HG03439 (cell line): ENCODE data around the gene PRDM16.

Source experiments
- ATAC-seq: cut with Tn5 transposase; IDR thresholded peaks from one replicate; pipeline ENCODE4 v1.9.1; 2021; ENCODE audit warnings: mild to moderate bottlenecking, moderate library complexity; ENCODE audit not compliant: unreplicated experiment

PRDM16 gene

DNA sequence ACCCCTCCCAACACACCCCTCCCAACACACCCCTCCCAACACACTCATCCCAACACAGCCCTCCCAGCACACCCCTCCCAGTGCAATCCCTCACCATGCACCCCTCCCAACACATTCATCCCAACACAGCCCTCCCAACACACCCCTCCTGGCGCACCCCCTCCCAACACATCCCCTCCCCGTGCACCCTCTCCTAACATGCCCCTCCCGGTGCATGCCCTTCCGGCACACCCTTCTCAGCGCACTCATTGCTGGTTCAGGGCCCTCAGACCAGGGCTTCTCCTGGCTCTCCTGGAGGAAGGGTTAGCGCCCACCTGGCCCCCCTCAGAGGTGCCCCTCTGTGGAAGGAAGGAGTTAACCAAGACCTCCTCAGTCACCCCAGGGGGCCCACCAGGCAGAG is 310.9 kb downstream of the PRDM16 start:
- no peak for ATAC-seq

DNA sequence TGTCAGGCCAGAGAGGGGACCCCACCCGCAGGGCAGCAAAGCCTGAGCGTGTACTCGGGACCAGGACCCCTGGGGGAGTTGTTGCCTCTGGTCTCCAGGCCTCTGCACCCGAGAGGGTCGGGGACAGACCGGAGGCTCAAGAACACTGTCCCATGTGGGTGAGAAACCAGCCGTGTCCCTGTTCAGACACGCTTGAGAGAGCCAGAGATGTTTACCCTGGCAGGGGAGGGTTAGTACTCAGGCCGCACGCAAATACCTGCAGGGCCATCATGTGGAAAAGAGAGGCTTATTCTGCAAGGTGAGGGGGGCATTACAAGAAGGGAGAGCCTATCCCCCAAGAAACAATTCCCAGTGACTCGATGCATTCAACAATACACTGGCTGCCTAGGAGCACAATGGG is 311.5 kb downstream of the PRDM16 start:
- ATAC-seq, result no peak

DNA sequence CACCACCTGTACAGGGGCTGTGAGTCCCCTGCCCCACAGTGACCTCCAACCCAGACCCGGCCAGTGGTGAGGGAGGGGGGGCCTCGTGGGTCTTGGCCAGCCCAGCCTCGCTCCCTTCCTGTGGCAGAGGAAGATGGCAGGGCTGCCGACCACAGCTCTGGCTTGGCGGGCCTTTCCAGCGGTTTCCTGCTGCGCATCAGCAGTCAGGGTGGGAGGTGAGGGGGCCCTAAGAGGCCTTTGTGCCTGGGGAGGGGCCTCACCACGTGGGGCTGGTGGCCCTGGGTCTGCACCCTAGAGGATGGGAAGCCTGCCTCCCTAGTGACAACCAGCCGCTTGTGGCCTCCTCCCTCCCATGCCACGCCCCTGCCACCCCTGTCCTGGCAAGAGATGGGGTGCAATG is 312.9 kb downstream of the PRDM16 start:
- no peak for ATAC-seq

DNA sequence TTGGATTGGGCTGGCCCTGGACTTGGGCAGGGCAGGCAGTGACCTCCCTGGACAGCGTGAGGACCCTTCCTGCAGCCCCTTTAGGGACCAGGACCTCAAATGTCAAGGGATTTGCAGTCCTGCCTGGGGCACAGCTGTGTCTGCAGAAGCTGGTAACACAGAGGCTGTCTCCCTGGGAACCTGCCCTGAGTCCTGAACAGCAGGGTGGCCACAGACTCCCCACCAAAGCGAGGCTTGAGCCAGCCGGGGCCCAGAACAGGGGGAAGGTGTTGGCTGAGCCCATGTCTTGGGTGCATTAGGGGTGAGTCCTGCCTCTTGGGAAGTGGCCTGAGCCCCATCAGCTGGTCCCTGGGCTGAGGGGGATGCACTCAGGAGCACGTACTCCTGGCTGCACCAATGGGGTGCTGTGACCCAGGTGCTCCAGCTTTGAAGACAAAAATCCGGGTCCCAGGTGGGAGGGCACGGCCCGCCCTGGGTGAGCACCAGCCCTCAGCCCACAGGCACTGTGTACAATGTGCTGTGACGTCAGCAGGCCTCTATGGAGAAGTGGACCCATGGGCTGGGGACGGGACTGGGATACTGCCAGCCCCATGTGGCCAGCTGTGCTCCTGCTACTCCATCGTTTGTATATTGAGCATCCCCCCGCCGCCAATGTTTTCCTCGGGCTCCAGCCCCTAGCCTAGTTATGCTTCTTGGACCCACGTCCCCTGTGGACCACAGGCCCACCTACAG is 313.5 kb downstream of the PRDM16 start:
- ATAC-seq, result no peak

DNA sequence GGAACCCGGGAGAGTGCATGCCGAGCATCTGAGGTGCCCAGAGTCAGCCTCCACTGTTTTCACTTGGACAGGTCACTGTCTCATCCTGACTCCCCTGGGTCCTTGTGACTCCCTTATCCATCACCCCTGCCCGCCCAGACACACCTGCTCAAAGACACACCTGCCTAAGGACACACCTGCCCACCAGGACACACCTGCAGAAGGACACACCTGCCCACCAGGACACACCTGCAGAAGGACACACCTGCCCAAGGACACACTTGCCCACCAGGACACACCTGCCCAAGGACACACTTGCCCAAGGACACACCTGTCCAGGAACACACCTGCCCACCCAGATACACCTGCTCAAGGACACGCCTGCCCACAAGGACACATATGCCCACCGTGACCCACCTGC is 314.7 kb downstream of the PRDM16 start:
- ATAC-seq, result no peak

DNA sequence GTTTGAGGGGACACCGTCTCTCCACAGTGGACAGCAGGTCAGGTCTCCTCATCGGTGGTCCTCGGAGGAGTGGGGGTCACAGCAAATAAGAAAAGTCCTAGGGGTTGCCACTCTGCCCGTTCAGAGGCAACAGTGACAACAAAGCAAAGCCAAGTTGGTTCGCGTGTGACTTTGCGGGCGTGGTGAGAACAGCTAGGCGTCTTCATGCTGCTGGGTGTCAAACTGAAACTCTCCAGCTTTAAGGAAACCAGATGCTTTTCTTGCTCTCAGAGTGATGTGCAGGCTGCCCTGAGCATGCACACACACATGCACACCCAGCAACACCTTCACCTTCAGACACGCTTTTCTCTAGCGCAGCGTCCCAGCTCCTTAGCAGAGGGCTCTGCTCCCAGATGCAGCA is 315.4 kb downstream of the PRDM16 start:
- ATAC-seq, result no peak

DNA sequence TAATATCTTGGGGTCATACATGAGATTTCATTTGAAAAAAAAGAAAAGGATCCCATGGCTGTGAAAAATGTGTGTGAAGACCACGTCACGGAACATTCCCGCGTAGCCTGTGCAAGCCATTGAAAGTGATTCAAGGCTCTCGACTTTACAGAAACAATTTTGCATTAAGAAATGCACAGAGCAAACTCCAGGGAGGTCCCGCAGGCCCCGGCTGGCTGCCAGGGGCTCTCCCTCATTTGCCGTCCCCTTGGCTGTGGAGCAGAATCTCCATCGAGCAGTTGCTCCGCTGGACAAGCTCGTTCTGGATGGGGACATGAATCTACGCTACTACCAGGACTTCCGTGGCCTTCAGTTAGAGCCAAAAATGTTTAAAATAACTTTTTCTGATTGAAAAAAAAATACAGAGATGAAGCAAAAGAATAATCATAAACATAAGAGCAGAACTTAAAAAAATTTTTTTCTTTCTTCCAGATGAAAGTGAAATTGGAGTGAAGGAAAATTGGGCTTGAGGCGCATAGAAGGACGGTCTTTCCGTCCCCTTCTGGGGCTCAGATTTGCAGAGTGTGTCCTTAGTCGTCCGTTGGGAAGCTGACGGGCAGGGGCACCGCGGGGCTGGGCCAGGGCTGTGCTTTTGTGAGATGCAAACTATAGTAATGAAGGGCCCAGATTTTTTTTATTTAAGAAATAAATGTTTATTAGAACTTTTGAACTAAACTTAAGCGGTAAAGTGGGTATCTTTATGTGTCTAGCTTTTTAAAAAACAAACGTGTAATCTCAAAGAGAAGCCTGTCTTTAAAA is 317.4 kb downstream of the PRDM16 start:
- ATAC-seq, result no peak

DNA sequence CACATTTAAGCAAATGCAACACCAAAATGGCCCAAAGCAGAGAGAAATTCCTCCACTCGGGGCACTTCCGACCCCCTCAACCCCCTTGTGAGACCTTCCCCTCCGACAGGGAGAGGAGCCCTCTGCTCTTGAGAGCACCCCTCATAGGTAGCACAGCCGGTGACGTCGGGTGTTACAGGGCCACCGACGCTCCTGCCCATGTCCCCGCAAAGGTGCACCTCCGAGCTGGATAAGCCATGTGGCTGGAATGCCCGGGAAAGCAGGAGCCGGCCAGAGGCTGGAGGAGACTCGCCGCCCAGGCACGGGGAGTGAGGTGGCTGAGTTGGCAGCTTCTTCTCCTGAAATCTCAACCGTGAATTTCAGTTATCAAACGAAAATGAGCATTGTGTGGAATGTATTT is 318.4 kb downstream of the PRDM16 start:
- ATAC-seq, result no peak

DNA sequence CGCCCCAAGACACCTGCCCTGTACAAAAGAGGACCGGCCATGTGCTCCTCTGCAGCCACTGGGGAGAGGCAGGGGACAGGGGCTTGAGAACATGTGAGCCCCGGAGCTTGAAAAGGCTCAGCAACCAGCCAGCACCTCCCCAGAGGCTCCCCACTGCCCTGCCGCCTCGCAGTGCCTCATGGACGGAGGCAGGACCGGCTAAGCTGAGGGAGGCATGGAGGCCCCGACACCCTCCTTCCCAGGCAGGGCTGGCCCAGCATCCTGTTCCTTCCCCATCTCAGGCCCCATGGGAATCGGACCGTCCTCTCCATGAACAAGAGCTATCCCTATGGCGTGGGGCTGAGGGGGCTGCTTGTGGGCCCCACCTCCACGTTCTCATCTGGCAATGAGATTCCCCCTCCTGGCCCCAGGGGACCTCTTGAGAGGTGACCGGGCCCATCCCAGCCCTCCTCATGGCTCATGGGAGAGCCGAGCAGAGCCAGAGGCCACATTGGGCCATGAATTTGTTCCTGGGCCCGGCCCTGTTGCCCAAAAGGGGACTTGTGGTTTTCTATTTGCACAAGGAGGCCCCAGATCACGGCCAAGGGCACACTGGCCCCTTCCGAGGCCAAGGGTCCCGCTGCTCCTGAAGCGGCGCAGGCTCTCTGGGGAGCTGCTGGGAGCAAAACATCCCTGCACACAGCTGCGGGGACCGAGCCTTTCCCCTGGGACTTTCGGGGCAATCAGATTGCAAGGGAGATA is 320.3 kb downstream of the PRDM16 start:
- ATAC-seq, result no peak

DNA sequence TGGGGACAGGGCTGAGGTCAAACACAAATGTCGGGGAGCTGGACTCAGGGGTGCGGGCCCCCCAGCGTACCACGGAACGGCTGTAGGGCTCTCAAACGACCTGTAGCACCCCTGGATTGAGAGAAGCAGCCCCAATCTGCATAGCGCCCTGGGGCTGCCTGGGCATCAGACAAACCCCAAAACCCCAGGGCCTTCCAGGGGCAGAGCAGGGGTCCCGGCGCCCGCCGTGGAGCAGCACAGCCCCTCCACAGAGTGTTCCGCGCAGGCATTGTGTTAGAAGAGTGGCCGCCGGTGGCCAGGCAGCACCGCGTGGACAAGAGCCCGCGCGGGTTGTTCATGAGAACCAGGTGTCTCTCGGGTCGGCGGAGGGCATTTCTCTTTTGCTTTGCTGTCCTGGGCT is 321.3 kb downstream of the PRDM16 start:
- ATAC-seq, result no peak

DNA sequence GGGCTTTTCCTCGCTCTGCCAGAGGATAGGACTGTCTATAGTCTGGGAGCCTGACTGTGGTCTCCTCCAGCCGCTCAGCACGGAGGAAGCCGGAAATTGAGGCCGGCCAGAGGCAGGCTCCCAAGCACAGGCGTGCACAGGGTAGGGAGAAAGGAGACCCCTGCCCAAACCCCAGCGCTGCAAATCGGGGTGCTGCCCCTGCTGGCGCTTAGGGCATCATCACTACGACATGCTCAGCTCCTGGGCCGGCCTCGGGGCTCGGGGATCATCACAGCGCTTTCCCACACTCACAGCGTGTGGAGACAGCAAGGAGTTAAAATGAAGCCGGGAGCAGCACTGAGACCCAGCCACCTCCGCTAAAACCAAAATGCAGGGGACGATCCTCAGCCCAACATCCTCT is 322.7 kb downstream of the PRDM16 start:
- no peak for ATAC-seq

DNA sequence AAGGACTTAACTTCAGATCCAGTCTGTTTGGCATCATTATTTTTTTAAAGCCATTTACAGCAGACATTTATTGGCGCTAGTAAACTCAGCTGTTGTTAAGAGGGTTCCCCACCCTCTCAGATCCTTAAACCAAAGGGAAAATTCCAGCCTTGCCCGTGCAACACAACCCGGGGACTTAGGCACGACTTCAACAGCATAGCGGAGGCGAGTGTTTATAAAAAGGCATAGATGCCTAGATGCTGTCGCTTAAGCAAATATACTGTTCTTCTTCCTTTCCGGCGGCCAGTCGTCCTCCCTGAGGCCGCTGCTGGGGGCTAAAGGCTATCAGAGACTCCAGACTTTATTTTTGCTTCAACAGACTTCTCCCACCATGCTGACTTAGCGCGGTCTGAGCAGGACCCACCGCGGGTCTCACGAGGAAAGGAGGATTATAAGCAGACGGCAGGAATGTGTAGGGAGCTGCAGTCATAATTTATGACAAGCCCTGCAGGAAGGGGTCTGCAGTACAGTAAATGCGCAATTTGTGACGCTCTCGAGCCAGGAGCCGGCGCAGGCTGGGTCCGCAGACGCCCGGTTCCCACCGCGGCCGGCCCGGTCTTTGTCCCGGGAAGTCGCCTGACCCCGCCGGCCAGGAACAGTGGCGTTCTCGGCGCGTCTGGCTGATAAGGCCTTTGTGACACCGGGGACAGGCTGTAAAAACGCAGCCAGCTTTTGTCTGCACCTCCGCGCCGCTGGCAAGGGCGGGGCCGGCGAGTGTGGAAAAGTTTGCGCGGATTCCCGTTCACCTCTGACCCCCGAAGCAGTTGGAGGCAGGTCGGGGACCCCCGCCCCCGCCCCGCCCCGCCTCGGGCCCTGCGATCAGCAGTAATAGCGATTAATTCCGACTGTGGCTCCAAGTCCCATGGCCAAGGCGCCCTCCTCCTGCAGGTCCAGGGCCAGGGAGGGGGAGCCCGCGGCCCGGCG is 324.3 kb downstream of the PRDM16 start:
- no peak for ATAC-seq

DNA sequence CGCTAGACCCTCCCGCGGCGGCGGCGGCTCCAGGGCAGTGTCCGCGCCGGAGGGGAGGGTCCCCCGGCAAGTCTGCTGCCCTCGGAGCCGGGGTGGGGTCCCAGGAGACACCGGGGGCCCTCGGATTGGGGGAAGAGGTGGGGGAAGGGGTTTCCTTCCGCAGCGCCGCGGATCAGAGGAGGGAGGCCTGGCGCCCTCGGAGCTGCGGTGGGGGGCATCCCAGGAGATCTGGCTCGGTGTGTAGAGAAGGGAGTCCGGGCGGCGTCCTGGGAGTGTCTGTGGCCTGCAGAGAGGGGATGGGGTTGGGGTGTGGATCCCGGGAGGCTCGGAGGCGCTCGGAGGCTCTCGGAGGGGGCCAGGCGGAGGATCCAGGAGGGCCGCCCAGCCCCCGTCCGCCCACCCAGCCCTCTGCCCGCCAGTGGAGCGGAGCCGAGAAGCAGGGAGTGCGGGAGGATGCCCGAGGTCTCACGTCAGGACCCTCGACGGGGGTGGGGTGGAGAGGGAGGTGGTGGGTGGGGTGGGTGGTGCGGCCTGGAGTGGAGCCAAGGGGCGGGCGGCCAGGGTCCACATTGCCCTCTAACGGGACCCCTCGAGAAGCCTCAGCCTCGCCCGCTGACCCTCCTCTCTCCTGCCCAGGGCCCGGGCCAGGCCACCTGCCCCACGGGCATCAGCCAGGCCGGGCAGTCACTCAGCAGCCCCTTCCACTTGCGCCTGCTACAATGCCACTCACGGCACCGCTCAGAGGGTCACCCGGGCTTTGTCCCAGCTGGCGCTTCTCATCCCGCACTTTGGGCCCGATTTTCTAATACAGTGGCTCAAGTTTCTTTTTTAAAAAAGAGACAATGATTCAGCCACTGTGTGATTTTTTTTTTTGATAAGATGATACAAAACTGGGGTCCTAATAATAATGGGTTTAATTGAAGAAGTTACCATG is 325.3 kb downstream of the PRDM16 start:
- no peak for ATAC-seq

DNA sequence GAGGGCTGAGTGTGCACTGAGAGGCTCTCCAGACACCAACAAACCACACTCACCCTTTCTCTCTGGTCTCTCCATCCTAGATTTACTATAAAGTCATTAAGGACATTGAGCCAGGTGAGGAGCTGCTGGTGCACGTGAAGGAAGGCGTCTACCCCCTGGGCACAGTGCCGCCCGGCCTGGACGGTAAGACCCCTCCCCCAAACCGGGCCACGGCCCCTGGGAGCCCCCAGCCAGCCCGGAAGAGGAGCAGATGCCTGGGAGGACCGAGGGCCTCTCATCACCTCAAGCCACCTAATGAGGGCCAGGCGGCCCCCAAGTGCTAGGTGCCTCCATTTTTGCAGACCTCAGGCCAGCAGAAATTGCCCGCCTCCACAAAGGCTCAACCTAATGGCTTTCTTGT is 327.4 kb downstream of the PRDM16 start:
- ATAC-seq, result no peak

DNA sequence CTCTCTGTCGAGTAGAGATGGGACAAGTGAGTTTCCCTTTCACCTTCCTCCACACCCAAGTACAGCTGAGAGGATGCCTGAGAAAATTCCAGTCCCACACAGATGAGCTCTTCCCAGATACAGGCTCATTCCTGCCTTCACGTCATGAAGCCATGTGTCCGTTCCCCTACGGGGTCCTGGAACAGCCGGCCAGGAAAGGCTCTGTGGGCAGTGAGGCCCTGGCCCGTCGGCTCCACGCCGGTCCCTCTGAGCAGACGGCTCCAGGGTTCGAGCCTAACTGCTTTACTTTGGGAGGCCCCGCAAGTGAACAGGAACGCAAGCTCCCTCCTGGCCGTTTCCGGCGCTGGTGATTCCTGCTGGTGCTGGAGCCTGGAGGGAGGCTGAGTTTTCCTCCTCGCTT is 328.3 kb downstream of the PRDM16 start:
- ATAC-seq, result no peak

DNA sequence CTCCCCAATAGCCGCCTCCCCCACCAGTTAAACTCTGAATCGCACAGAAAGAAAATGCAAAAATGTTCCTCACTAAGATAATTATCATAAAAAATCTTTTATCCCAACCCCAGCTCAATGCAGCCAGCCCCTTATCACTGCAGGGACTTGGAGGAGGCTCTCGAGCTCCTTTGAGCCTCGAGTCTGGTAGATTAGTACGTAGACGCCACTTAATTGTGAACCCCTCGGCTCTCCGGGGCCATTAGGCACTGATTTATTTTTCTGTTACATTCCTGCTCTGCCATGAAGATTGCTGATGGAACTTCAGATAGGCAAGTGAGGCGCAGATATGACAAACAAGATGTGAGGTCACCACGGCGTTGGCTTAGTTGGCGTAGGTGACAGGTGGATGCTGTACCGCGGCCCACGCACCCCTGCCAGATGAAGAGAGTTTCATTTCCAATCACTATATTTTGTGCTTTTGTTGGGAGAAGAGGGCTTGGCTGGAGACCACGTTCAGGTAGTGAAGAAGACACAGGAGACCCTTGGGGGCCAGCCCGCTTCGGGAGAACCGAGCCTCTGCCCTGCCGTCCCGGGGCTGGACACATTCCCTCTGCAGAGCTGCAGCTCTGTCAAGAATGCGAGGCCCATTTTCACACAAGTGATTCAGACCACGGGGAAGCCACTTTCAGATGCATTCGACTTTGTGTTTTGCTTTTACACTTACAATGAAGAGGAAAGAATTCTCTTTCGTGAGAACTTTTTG is 329.6 kb downstream of the PRDM16 start:
- ATAC-seq, result no peak

DNA sequence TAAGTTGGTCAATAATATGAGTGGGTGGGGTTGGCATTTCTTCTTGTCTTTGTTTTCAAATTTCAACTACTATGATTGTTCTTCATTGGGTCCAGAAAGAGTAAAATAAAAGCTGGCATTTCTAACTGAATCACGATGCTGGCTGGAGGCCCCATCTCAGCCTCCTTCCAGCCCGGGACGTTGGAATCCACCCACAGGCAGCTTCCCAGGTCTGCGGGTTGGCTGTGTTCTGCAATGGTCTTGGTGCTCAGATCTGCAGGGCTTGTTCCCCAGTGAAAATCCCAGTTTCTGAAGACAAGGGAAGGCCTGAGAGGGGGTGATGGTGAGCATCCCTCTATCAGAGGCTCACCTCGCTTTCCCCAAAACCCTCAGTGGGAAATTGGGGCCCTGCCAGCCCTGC is 330.7 kb downstream of the PRDM16 start:
- ATAC-seq, result no peak

DNA sequence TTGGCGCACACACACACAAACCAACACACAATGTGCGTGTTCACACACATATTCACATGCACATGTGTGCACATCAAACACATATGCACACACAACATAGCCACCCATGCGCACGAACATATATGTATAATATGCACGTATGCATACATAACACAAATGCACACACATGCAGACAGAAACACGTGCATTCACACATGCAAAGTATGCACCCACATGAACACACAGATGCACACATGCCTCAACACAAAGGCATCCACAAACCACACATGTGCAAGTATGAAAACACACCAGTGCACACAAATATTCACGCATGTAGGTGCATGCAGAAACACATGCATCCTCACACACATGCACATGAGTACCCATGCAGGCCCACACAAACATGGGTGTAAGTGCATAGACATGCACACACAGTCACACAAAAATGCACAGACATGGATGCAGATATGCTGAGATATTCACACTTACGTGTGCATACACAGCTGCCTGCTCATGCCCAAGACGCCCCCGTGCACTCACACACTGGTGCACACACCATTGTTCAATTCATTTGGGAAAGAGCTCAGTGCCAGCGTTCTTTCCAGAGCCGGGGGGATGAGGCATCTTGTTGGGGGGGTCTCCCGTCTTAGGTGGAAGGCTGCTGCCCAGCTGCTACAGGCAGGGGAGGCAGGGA is 332.7 kb downstream of the PRDM16 start:
- no peak for ATAC-seq
